Stomach (tissue), 9 donors: ENCODE data around the gene WIPF1. TPM values are rescaled to one million over a fixed set of nuclear protein-coding genes. Genes with fewer than 3 reads are reported as not detected.

Experiments
- DNase-seq, 2 donors: peaks; one replicate each; pipeline versions ENCODE4 v3.0.0 to v3.0.0-alpha.2; 2013 to 2019
- H3K27ac ChIP-seq, 5 donors: fragments of 200-600 bp in 4 of 5; sonication (generic) in 4 of 5; one replicate each; pipeline ENCODE4 v1.5.1; 2013 to 2019; ENCODE audit warnings: mild to moderate bottlenecking in 1 of 5, moderate library complexity in 1 of 5
- H3K27me3 ChIP-seq, 3 donors: fragments of 200-600 bp; sonication (generic); one replicate each; pipeline ENCODE4 v1.5.1; 2017 to 2019; ENCODE audit warnings: mixed run types in 1 of 3
- H3K36me3 ChIP-seq, 4 donors: fragments of 200-600 bp; sonication (generic); 1 replicate in 3 of 4; 2 replicates in 1 of 4; pipeline ENCODE4 v1.5.1; 2016 to 2019
- H3K4me1 ChIP-seq, 4 donors: fragments of 200-600 bp; sonication (generic); one replicate each; pipeline ENCODE4 v1.5.1; 2016 to 2019
- H3K4me3 ChIP-seq, 4 donors: fragments of 200-600 bp; sonication (generic) in 3 of 4; one replicate each; pipeline ENCODE4 v1.5.1; 2016 to 2019; ENCODE audit warnings: mild to moderate bottlenecking in 1 of 4
- H3K9me3 ChIP-seq, 4 donors: fragments of 200-600 bp; sonication (generic); one replicate each; pipeline ENCODE4 v1.5.1; 2016 to 2019
- EP300 ChIP-seq: sonication (generic); formaldehyde crosslinking; IDR thresholded peaks from one replicate; pipeline ENCODE4 v1.6.1; 2017; ENCODE audit warnings: antibody characterized with exemption
- POLR2A ChIP-seq, 4 donors: fragments of 450-650 bp; IDR thresholded peaks; one replicate each; pipeline ENCODE4 v1.6.1; 2016; ENCODE audit warnings: antibody characterized with exemption in 4 of 4, control low read depth in 2 of 4, mild to moderate bottlenecking in 1 of 4, moderate library complexity in 1 of 4
- POLR2AphosphoS5 ChIP-seq, 3 donors: sonication (generic); formaldehyde crosslinking; IDR thresholded peaks; one replicate each; pipeline ENCODE4 v1.6.1; 2016; ENCODE audit warnings: antibody characterized with exemption in 3 of 3
- WGBS, 5 donors: extraction: QIAGEN DNeasy Blood & Tissue Kit in 3 of 5; methylation state at CpG; one replicate each; pipeline versions ENCODE4 v1.1.5 to v1.1.7; 2013 to 2018; 5-methylcytosine and 5-hydroxymethylcytosine counted together
- intact Hi-C: fragments of 100-400 bp; cut with DNase I; formaldehyde crosslinking; loops from one replicate; pipeline ENCODE4 v1.15.1; 2023; ENCODE audit warnings: low total_unique reads
- polyA plus RNA-seq, 3 donors: library from polyadenylated mRNA; stranded (reverse); fragments of 200-250 nt; gene quantifications; one replicate each; pipeline ENCODE4 v1.2.3, GENCODE V29; 2013
- total RNA-seq, 5 donors: library from RNA; depleted of rRNA; stranded (reverse); fragments of >200 nt; gene quantifications; one replicate each; pipeline versions ENCODE4 v1.1.0 to v1.2.3, GENCODE V29; 2014 to 2016
- TF ChIP-seq, protein P1 (sequence below), 7 experiments: fragments of 450-650 bp in 4 of 7; fragments of 200-600 bp in 3 of 7; sonication (generic) in 3 of 7; IDR thresholded peaks; one replicate each; pipeline ENCODE4 v1.5.1; 2016 to 2019; ENCODE audit warnings: antibody characterized with exemption in 7 of 7, control low read depth in 2 of 7, mild to moderate bottlenecking in 1 of 7
- donor health status: healthy with polysubstance abuse.
- donor health status: Bipolar disorder and iron deficiency.
- donor health status: healthy.

The WIPF1 gene
- total and polyA plus RNA-seq, 8 donors = 8.8 to 43.8 (median 22.0) TPM

- H3K4me1 ChIP-seq = peaks cover 10 to 70% (median 26%) of the 10 kb centered on the region in 4 donors
- WGBS, 5 donors = 25 to 43% (median 32%) methylated on average over 3 of the region's 3 CpGs
- H3K9me3 ChIP-seq = no peaks in the 10 kb centered on the region
- intact Hi-C loops = no loop called here
- TF ChIP-seq POLR2A (IDR thresholded peaks at IDR 0.05) (no peak), POLR2AphosphoS5 (IDR thresholded peaks at IDR 0.05) (peak in 1 of 3 donors; percentile 24)
- TF ChIP-seq, protein P1, sequence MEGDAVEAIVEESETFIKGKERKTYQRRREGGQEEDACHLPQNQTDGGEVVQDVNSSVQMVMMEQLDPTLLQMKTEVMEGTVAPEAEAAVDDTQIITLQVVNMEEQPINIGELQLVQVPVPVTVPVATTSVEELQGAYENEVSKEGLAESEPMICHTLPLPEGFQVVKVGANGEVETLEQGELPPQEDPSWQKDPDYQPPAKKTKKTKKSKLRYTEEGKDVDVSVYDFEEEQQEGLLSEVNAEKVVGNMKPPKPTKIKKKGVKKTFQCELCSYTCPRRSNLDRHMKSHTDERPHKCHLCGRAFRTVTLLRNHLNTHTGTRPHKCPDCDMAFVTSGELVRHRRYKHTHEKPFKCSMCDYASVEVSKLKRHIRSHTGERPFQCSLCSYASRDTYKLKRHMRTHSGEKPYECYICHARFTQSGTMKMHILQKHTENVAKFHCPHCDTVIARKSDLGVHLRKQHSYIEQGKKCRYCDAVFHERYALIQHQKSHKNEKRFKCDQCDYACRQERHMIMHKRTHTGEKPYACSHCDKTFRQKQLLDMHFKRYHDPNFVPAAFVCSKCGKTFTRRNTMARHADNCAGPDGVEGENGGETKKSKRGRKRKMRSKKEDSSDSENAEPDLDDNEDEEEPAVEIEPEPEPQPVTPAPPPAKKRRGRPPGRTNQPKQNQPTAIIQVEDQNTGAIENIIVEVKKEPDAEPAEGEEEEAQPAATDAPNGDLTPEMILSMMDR (IDR thresholded peaks at IDR 0.05) = peak in 3 of 7 experiments; percentile 29 to 45 (median 39)
- H3K27ac ChIP-seq = no peak overlapping the region
- no peak overlapping the region for H3K4me3 ChIP-seq
- no peaks in the 10 kb centered on the region for H3K27me3 ChIP-seq
- peak; percentile 50 to 77 for DNase-seq
- no peaks in the 10 kb centered on the region for H3K36me3 ChIP-seq
Measured at GRCh38 chr2:174603280-174603679, 5.7 kb upstream of the WIPF1 start.

- DNase-seq = no peak
- 82 to 94% (median 85%) methylated on average over 3 of the region's 3 CpGs for WGBS, 5 donors
- no peak for TF ChIP-seq POLR2A (IDR thresholded peaks at IDR 0.05)
- no peak for TF ChIP-seq EP300
- TF ChIP-seq, protein P1 (IDR thresholded peaks at IDR 0.05) = no peak
- no peak for TF ChIP-seq POLR2AphosphoS5 (IDR thresholded peaks at IDR 0.05)
- no peak overlapping the region for H3K27ac ChIP-seq
- peaks cover 13 to 71% (median 26%) of the 10 kb centered on the region in 4 donors for H3K4me1 ChIP-seq
- H3K27me3 ChIP-seq = no peaks in the 10 kb centered on the region
- H3K9me3 ChIP-seq = no peaks in the 10 kb centered on the region
- H3K36me3 ChIP-seq = no peaks in the 10 kb centered on the region
- H3K4me3 ChIP-seq = no peak overlapping the region
- intact Hi-C loops = no loop called here
Measured at GRCh38 chr2:174602745-174603144, 5.1 kb upstream of the WIPF1 start.

DNA sequence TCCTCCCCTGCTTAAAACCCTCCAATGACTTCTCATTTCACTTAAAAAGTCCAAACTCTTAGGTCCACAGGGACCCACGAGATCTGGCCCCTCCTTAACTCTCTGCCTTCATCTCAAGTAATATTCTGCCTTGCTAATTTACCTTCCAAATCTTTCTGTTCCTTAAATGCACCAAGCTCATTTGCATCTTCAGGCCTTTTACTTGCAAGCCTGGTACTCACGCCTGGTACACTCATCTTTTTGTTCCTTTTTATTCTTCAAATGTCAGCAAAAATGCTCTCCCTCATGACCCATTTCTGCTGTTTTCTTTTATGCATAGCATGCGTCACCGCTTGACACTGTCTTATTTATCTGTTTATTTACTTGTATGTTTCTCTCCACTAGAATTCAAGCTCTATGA is 2.7 kb upstream of the WIPF1 start:
- Histone ChIP-seq H3K4me3 (no peak overlapping the region), H3K36me3 (no peaks in the 10 kb centered on the region), H3K9me3 (no peaks in the 10 kb centered on the region), H3K27me3 (no peaks in the 10 kb centered on the region), H3K4me1 (peaks cover 4 to 62% (median 24%) of the 10 kb centered on the region in 4 donors), H3K27ac (peak overlapping the region in 4 of 5 donors; percentile 14 to 87 (median 36))
- DNase-seq = no peak
- 77 to 92% (median 84%) methylated on average over 4 of the region's 4 CpGs for WGBS, 5 donors
- TF ChIP-seq, protein P1 (IDR thresholded peaks at IDR 0.05) = no peak
- TF ChIP-seq EP300 = no peak
- TF ChIP-seq POLR2A (IDR thresholded peaks at IDR 0.05) = no peak
- no peak for TF ChIP-seq POLR2AphosphoS5 (IDR thresholded peaks at IDR 0.05)
- intact Hi-C loops = no loop called here

DNA sequence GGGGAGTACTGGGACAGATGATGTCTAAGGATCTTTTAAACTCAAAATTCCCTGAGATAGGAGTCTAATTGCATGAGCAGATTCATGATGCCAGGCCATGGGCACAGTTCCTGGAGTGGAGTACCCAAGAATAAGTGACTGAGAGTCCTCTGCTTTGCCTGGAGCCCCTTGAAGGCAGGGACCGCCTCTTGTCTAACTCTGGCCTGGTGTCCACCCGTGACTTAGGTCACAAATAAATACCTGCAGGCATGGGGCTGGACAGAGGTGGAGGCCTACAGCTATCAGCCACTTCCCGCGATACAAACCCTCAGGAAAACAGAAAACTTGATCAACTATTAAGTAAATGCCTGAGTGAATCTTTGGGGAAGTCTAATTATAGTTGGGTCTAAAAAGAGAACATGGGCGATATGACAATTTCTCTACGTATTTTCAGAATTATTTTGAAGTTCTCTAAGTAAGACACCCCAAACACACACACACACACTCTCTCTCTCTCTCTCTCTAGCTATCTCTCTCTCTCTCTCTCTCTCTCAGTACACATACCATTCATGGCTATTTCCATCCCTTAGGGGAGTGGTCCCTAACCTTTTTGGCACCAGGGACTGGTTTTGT is 1.8 kb upstream of the WIPF1 start:
- H3K4me1 ChIP-seq = peaks cover 4 to 65% (median 24%) of the 10 kb centered on the region in 4 donors
- DNase-seq = no peak
- intact Hi-C loops = no loop called here
- WGBS, 5 donors = 86 to 92% (median 88%) methylated on average over 5 to 6 of the region's 6 CpGs
- H3K27ac ChIP-seq = peak overlapping the region in 4 of 5 donors; percentile 35 to 87 (median 40)
- H3K9me3 ChIP-seq = no peaks in the 10 kb centered on the region
- no peak overlapping the region for H3K4me3 ChIP-seq
- H3K36me3 ChIP-seq = no peaks in the 10 kb centered on the region
- no peaks in the 10 kb centered on the region for H3K27me3 ChIP-seq
- TF ChIP-seq POLR2A (IDR thresholded peaks at IDR 0.05) = no peak

GRCh38 chr2:174597009-174597344 is 627 bp downstream of the WIPF1 start:
- TF ChIP-seq, protein P1 (IDR thresholded peaks at IDR 0.05) = no peak
- no peak for TF ChIP-seq POLR2AphosphoS5 (IDR thresholded peaks at IDR 0.05)
- TF ChIP-seq POLR2A (IDR thresholded peaks at IDR 0.05) = no peak
- no peak for TF ChIP-seq EP300
- Histone ChIP-seq H3K9me3 (no peaks in the 10 kb centered on the region), H3K4me3 (peak overlapping the region; percentile 1 to 33 (median 20)), H3K36me3 (no peaks in the 10 kb centered on the region), H3K27me3 (no peaks in the 10 kb centered on the region), H3K4me1 (peaks cover 4 to 70% (median 19%) of the 10 kb centered on the region in 4 donors), H3K27ac (peak overlapping the region in 4 of 5 donors; percentile 71 to 87 (median 77))
- intact Hi-C loops = no loop called here
- 39 to 75% (median 65%) methylated on average over 4 of the region's 4 CpGs for WGBS, 5 donors
- no peak for DNase-seq
